ENCODE data around the gene ABHD1. TPM values are rescaled to one million over a fixed set of nuclear protein-coding genes. Genes with fewer than 3 reads are reported as not detected.

The ABHD1 gene
- total RNA-seq, 2 donors from 2014 or later = 0.29 to 1.0 TPM

DNA sequence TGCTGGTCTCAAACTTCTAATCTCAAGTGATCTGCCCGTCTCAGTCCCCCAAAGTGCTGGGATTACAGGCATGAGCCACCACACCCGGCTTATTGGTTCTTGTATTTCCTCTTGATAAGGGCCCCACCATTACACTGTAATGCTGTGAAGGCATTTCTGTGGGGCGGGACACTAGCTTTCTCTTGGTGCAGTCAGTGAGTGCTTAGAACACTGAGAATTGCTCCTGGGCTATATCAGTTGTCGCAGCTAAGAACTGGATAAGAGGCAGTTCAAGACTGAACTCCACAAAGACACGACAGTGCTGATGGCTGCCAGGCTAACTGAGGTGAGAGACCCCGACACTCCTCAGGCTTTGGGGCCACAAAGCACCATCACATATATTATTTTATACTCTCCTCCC lies 35.0 kb upstream of the ABHD1 start:
- WGBS, 2 experiments (ENCODE audit: insufficient coverage in 1 of 2, insufficient read length in 1 of 2) = 90 to 95% methylated on average over 5 to 6 of the region's 6 CpGs
- Mint-ChIP-seq H3K4me3 (no peak overlapping the region), H3K9me3 (no peaks in the 10 kb centered on the region), H3K27ac (no peak overlapping the region), H3K4me1 (peaks cover 4% of the 10 kb centered on the region), H3K27me3 (ENCODE audit: insufficient read depth) (peaks cover 28% of the 10 kb centered on the region), H3K36me3 (ENCODE audit: low read depth) (no peaks in the 10 kb centered on the region)
- no peaks in the 10 kb centered on the region for H3K4me1 ChIP-seq (ENCODE audit: control insufficient read depth, insufficient read depth, low read length)
- H3K9me3 ChIP-seq (ENCODE audit: control insufficient read depth, low read length) = no peaks in the 10 kb centered on the region
- H3K36me3 ChIP-seq (ENCODE audit: control insufficient read depth, insufficient read depth, low read length) = no peaks in the 10 kb centered on the region
- DNase-seq = no peak
- H3K9ac ChIP-seq (ENCODE audit: extremely low read depth, low read length, poor library complexity, severe bottlenecking) = no peak overlapping the region
- H3K4me3 ChIP-seq (ENCODE audit: low read length) = no peak overlapping the region
- H3K27ac ChIP-seq (ENCODE audit: low read depth, low read length) = no peak overlapping the region
- H3K27me3 ChIP-seq (ENCODE audit: control insufficient read depth, insufficient read depth, low read length, poor library complexity, severe bottlenecking) = peaks cover 26% of the 10 kb centered on the region
- TF ChIP-seq, protein P1, sequence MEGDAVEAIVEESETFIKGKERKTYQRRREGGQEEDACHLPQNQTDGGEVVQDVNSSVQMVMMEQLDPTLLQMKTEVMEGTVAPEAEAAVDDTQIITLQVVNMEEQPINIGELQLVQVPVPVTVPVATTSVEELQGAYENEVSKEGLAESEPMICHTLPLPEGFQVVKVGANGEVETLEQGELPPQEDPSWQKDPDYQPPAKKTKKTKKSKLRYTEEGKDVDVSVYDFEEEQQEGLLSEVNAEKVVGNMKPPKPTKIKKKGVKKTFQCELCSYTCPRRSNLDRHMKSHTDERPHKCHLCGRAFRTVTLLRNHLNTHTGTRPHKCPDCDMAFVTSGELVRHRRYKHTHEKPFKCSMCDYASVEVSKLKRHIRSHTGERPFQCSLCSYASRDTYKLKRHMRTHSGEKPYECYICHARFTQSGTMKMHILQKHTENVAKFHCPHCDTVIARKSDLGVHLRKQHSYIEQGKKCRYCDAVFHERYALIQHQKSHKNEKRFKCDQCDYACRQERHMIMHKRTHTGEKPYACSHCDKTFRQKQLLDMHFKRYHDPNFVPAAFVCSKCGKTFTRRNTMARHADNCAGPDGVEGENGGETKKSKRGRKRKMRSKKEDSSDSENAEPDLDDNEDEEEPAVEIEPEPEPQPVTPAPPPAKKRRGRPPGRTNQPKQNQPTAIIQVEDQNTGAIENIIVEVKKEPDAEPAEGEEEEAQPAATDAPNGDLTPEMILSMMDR (conservative IDR thresholded peaks at IDR 0.05) = no peak

DNA sequence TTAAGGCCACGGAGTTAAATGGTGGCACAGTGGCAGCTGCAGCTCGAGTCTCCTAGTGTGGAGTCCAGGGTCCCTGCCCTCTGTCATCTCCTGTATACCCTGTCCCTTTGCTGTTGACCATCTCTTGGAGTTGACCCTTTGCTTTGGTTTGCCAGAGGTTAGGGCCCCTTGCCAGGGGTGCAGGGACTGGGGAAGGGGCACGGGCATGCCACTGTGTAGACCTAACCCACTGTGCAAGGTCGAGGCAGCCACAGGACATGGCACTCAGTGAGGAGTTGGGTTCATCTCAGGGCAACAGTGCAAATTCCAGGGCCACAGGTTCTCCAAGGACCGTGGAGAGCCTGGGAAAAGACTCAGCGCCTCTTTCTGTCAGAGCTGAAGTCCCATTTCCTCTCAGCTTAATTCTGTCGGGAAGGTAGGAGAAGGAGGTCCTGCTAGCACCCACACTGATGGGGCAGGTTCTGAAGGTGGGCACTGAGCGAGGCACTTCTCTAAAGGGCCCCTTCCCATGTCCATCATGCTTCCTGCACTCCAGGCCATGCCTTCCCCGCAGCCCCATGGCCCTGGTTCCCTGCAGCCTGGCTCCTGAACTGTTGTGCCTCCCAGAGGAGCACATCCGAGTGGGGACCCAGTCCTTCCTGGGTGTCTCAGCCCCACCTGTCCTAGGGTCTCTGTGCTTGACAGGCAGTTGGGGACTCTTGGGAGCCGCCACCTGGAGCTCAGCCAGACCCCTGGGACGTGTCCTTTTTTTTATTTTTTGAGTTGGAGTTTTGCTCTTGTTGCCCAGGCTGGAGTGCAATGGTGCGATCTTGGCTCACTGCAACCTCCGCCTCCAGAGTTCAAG lies 34.3 kb upstream of the ABHD1 start:
- H3K27me3 Mint-ChIP-seq (ENCODE audit: insufficient read depth) = peaks cover 28% of the 10 kb centered on the region
- Histone ChIP-seq H3K4me1 (ENCODE audit: control insufficient read depth, insufficient read depth, low read length) (no peaks in the 10 kb centered on the region), H3K36me3 (ENCODE audit: control insufficient read depth, insufficient read depth, low read length) (no peaks in the 10 kb centered on the region), H3K9me3 (ENCODE audit: control insufficient read depth, low read length) (no peaks in the 10 kb centered on the region), H3K27ac (ENCODE audit: low read depth, low read length) (no peak overlapping the region), H3K27me3 (ENCODE audit: control insufficient read depth, insufficient read depth, low read length, poor library complexity, severe bottlenecking) (peaks cover 26% of the 10 kb centered on the region), H3K4me3 (ENCODE audit: low read length) (no peak overlapping the region), H3K9ac (ENCODE audit: extremely low read depth, low read length, poor library complexity, severe bottlenecking) (no peak overlapping the region)
- WGBS, 2 experiments (ENCODE audit: insufficient coverage in 1 of 2, insufficient read length in 1 of 2) = 91 to 93% methylated on average over 10 to 14 of the region's 14 CpGs
- H3K27ac Mint-ChIP-seq = no peak overlapping the region
- TF ChIP-seq, protein P1 (conservative IDR thresholded peaks at IDR 0.05) = no peak
- peaks cover 4% of the 10 kb centered on the region for H3K4me1 Mint-ChIP-seq
- no peak for DNase-seq
- H3K36me3 Mint-ChIP-seq (ENCODE audit: low read depth) = no peaks in the 10 kb centered on the region
- H3K9me3 Mint-ChIP-seq = no peaks in the 10 kb centered on the region
- no peak overlapping the region for H3K4me3 Mint-ChIP-seq

DNA sequence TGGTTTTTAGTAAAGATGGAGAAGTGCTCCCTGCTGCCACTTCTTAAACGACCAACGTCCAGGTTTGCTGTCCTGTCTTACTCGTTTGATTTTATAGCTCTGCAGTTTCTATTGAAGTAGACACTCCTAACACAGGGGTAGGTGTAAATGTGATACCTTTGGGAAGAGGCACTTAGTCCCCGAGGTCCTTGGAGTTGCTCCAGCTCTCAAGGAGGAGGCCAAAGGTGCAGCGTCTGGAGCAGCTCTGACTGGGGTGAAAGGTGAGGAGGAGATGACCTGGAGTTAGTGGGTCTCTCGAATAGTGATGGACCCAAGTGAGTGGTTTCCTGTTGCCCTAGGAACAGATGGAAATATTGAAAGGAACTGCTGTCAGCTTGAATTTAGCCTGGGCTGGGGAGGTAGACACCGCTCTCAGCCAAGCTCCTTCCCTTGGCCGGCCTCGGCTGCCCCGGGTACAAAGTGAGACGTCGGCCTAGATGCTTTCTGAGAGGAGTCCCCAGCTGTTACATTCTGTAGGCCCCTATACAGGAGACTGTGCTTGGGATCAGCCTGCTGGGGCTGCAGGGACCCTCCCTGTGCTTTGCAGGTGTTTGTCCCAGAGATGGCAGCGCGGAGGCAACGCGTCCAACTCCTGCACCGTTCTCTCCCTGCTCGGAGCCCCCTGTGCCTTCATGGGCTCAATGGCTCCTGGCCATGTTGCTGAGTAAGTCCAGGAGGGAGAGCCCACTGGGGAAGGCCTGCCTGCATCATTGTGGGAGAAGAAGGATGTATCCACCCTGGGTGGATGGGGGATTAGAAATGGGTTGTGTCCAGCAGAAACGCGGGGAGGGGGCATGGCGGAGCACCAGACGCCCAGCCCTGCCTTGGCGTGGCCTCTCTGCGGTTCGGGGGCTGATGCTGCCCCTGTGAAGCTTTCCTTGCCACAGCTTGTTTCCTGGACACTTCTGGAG lies 31.6 kb upstream of the ABHD1 start:
- 86 to 90% methylated on average over 16 to 25 of the region's 25 CpGs for WGBS, 2 experiments (ENCODE audit: insufficient coverage in 1 of 2, insufficient read length in 1 of 2)
- TF ChIP-seq, protein P1 (conservative IDR thresholded peaks at IDR 0.05) = no peak
- no peak overlapping the region for H3K4me3 Mint-ChIP-seq
- Histone ChIP-seq H3K4me1 (ENCODE audit: control insufficient read depth, insufficient read depth, low read length) (peaks cover 5% of the 10 kb centered on the region), H3K27me3 (ENCODE audit: control insufficient read depth, insufficient read depth, low read length, poor library complexity, severe bottlenecking) (peaks cover 22% of the 10 kb centered on the region), H3K27ac (ENCODE audit: low read depth, low read length) (no peak overlapping the region), H3K4me3 (ENCODE audit: low read length) (no peak overlapping the region), H3K36me3 (ENCODE audit: control insufficient read depth, insufficient read depth, low read length) (no peaks in the 10 kb centered on the region), H3K9ac (ENCODE audit: extremely low read depth, low read length, poor library complexity, severe bottlenecking) (no peak overlapping the region), H3K9me3 (ENCODE audit: control insufficient read depth, low read length) (no peaks in the 10 kb centered on the region)
- no peak overlapping the region for H3K27ac Mint-ChIP-seq
- no peak for DNase-seq
- no peaks in the 10 kb centered on the region for H3K9me3 Mint-ChIP-seq
- peaks cover 4% of the 10 kb centered on the region for H3K4me1 Mint-ChIP-seq
- peaks cover 20% of the 10 kb centered on the region for H3K27me3 Mint-ChIP-seq (ENCODE audit: insufficient read depth)
- H3K36me3 Mint-ChIP-seq (ENCODE audit: low read depth) = no peaks in the 10 kb centered on the region

Data from endodermal cell (in vitro differentiated cells).